ENCODE results near the gene HLA-DMB. TPM values are rescaled to one million over a fixed set of nuclear protein-coding genes. Genes with fewer than 3 reads are reported as not detected.

The HLA-DMB gene
- total and polyA plus RNA-seq, 12 donors: 2.7 to 79.8 (median 7.3) TPM

DNA sequence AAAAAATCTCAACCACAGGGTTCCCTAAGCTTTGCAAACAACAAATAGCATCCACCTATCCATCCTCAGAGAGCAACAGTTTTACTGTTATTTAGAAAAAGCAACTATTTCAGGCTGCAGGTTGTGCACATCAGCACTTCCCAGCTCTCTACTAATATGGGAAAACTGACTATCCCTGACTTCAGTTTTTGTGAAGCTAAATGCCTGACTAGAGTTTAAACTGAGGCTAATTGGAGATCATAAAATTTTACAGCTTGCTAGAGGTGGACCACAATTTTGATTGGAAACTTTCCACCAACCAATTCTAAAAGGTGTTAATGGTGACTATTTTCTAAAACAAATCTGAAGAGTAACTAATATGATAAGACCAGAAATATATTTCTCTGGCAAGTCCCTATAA, 36.9 kb downstream of the HLA-DMB start:
- Histone ChIP-seq H3K27ac (no peak overlapping the region), H3K4me3 (no peak overlapping the region), H3K4me1 (no peaks in the 10 kb centered on the region), H3K9me3 (no peaks in the 10 kb centered on the region), H3K36me3 (peaks cover 0 to 12% (median 0%) of the 10 kb centered on the region in 9 donors), H3K27me3 (peaks cover 0 to under 1% (median 0%) of the 10 kb centered on the region in 7 donors)
- TF ChIP-seq CTCF (IDR thresholded peaks at IDR 0.05): no peak
- intact Hi-C loops (cut with DNase I): no loop called here
- no peak for ATAC-seq
- DNase-seq: no peak

DNA sequence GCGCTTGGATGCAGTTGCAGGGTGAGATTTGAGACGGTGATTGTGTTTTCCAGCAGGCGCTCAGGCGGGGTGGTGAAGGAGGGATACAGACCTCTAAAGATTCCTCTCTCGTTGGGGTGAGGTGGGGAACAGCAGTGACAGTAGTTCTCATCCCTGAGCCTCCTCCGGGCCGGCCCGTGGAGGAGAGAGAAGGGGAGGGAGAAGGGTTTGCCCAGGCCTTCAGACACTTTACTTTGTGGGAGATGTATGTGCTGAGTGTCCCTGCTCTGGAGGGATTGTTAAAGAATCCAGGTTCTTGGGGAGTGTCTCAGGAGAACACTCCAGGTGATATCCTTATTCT, 45.9 kb downstream of the HLA-DMB start:
- Histone ChIP-seq H3K36me3 (no peaks in the 10 kb centered on the region), H3K27ac (peak overlapping the region in 9 of 10 donors; percentile 62 to 92 (median 87)), H3K4me1 (peaks cover 0 to 18% (median 10%) of the 10 kb centered on the region in 9 donors), H3K4me3 (peak overlapping the region; percentile 32 to 82 (median 70)), H3K27me3 (no peaks in the 10 kb centered on the region), H3K9me3 (no peaks in the 10 kb centered on the region)
- DNase-seq: no peak
- 0 to 1% methylated on average over 8 of the region's 8 CpGs for WGBS, 2 donors
- intact Hi-C loops (cut with DNase I): loop anchor here in 1 of 10 donors (2.0 kb wide), 1 partner anchor 38 kb away; no protein-coding TSS in a partner anchor
- TF ChIP-seq CTCF (IDR thresholded peaks at IDR 0.05): no peak
- ATAC-seq: peak in 6 of 8 donors; percentile 3 to 22 (median 14)

DNA sequence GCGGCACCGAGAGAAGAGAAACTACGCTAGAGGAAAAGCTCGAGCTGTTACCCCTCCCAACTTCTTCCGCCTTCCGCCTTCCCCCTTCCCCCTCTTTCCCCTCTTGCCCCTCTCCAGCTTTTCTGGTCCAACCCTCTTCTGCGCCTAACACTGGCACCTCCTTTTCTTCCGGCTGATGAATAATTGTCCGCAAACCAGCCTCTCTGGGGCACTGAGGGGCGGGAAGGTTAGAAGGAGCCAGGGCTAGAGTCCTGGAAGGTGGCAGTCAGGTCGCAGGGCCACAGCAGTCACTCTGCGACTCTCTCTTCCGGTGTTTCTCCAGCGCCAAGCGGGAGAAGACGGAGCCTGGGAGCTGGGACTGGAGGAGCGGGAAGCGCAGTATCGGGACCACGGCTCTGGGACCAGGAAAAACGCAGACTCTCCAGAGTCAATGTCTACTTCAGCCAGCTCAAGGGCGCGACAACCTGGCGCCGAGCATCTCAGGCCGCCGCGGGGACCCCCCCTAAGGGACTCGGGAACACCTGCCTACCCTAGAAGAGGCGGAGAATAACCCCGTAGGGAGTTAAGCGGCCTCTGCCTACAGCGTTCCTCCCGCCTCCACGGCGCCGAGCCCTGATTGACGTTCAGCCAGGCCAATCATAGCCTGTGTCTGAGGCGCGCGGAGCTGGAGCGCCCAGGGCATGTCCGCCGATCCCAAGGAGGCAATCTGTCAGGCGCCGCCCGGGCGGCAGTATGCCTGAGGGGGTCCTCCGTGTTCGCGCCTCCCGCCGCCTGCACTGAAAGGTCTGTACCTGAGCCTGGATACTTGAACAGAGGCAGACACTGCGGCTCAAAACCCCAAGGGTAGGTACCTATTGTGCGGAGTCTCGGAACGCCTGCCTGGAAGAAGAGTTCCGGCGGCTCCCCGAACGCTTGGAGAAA, 46.5 kb downstream of the HLA-DMB start:
- WGBS, 2 donors: 0% methylated on average over 61 of the region's 61 CpGs
- Histone ChIP-seq H3K4me3 (peak overlapping the region; percentile 32 to 82 (median 70)), H3K4me1 (peaks cover 0 to 18% (median 10%) of the 10 kb centered on the region in 9 donors), H3K9me3 (no peaks in the 10 kb centered on the region), H3K27ac (peak overlapping the region; percentile 62 to 92 (median 86)), H3K36me3 (no peaks in the 10 kb centered on the region), H3K27me3 (no peaks in the 10 kb centered on the region)
- intact Hi-C loops (cut with DNase I): loop anchor here in 5 of 10 donors (1.0 to 5.0 kb wide), 4 partner anchors 38 to 355 kb away; no protein-coding TSS in a partner anchor
- DNase-seq (peak; percentile 94 to 95), ATAC-seq (peak; percentile 99 to 100 (median 100))
- TF ChIP-seq CTCF (IDR thresholded peaks at IDR 0.05): peak in 2 of 9 donors; percentile 17 to 27

DNA sequence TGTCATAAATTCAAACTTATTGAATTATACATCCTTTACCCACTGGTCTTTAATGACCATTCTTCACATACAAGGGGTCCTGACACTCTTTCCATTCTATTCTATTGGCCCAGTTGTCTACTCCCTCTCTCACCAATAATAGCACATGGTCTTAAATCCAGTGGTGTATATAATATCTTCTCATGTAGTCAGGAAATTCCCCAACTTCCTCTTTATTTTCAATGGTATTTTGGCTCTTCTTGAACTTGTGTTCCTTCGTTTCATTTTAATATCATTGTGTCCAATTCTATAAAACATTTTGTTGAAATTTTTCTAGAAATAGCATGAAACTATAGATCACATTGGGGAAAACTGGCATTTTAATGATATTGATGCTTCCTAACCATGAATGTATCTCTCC, 50.0 kb downstream of the HLA-DMB start:
- no peak for ATAC-seq
- no peak for DNase-seq

More for the DNA sequence above, 50.0 kb downstream of the HLA-DMB start:
- no peaks in the 10 kb centered on the region for H3K27me3 ChIP-seq
- H3K36me3 ChIP-seq: no peaks in the 10 kb centered on the region
- peaks cover 0 to 25% (median 15%) of the 10 kb centered on the region in 9 donors for H3K4me1 ChIP-seq
- WGBS, 2 donors: 33 to 45% methylated on average over 1 of the region's 1 CpG
- no peak overlapping the region for H3K4me3 ChIP-seq
- H3K27ac ChIP-seq: no peak overlapping the region
- H3K9me3 ChIP-seq: no peaks in the 10 kb centered on the region
- no peak for TF ChIP-seq CTCF (IDR thresholded peaks at IDR 0.05)
- intact Hi-C loops (cut with DNase I): loop anchor here in 4 of 10 donors (5.0 kb wide), 2 partner anchors 41 to 91 kb away; no protein-coding TSS in a partner anchor
